Measurements from ENCODE around the gene MYO16.

The MYO16 gene

GRCh38 chr13:108929532-108930206 lies 300.3 kb downstream of the MYO16 start:
- DNase-seq (ENCODE audit: low read depth in 2 of 2): no peak

GRCh38 chr13:108932196-108932595 lies 302.8 kb downstream of the MYO16 start:
- no peak for DNase-seq (ENCODE audit: low read depth in 2 of 2)

GRCh38 chr13:108933061-108933460 lies 303.6 kb downstream of the MYO16 start:
- no peak for DNase-seq (ENCODE audit: low read depth in 2 of 2)

GRCh38 chr13:108938155-108938554 lies 308.7 kb downstream of the MYO16 start:
- no peak for DNase-seq (ENCODE audit: low read depth in 2 of 2)

- no peak for DNase-seq (ENCODE audit: low read depth in 2 of 2)
Measured at GRCh38 chr13:108940121-108940520, 310.7 kb downstream of the MYO16 start.

- DNase-seq (ENCODE audit: low read depth in 2 of 2): no peak
Measured at GRCh38 chr13:108943842-108944241, 314.4 kb downstream of the MYO16 start.

GRCh38 chr13:108944760-108945159 lies 315.3 kb downstream of the MYO16 start:
- no peak for DNase-seq (ENCODE audit: low read depth in 2 of 2)

- DNase-seq (ENCODE audit: low read depth in 2 of 2): peak; percentile 74 to 83
Measured at GRCh38 chr13:108947551-108948030, 318.2 kb downstream of the MYO16 start.

GRCh38 chr13:108948251-108948671 lies 318.9 kb downstream of the MYO16 start:
- DNase-seq (ENCODE audit: low read depth in 2 of 2): no peak

GRCh38 chr13:108950333-108951010 lies 321.1 kb downstream of the MYO16 start:
- DNase-seq (ENCODE audit: low read depth in 2 of 2): no peak

- DNase-seq (ENCODE audit: low read depth in 2 of 2): no peak
Measured at GRCh38 chr13:108955741-108956140, 326.3 kb downstream of the MYO16 start.

GRCh38 chr13:108957369-108958012 lies 328.1 kb downstream of the MYO16 start:
- DNase-seq (ENCODE audit: low read depth in 2 of 2): peak; percentile 73 to 78

GRCh38 chr13:108958013-108958376 lies 328.6 kb downstream of the MYO16 start:
- no peak for DNase-seq (ENCODE audit: low read depth in 2 of 2)

GRCh38 chr13:108959234-108959633 lies 329.8 kb downstream of the MYO16 start:
- DNase-seq (ENCODE audit: low read depth in 2 of 2): no peak

- DNase-seq (ENCODE audit: low read depth in 2 of 2): no peak
Measured at GRCh38 chr13:108960006-108960405, 330.6 kb downstream of the MYO16 start.

- no peak for DNase-seq (ENCODE audit: low read depth in 2 of 2)
Measured at GRCh38 chr13:108961542-108962125, 332.2 kb downstream of the MYO16 start.

- DNase-seq (ENCODE audit: low read depth in 2 of 2): no peak
Measured at GRCh38 chr13:108962654-108963053, 333.2 kb downstream of the MYO16 start.

GRCh38 chr13:108963276-108963810 lies 333.9 kb downstream of the MYO16 start:
- no peak for DNase-seq (ENCODE audit: low read depth in 2 of 2)

- DNase-seq (ENCODE audit: low read depth in 2 of 2): peak in 1 of 2 experiments; percentile 44
Measured at GRCh38 chr13:108963846-108964600, 334.6 kb downstream of the MYO16 start.

- no peak for DNase-seq (ENCODE audit: low read depth in 2 of 2)
Measured at GRCh38 chr13:108964606-108965005, 335.2 kb downstream of the MYO16 start.

GRCh38 chr13:108967371-108967770 lies 338.0 kb downstream of the MYO16 start:
- no peak for DNase-seq (ENCODE audit: low read depth in 2 of 2)

All from fibroblast of skin of left biceps (primary cell).